Fibroblast of lung (primary cell): ENCODE data around the gene ITM2C. TPM values are rescaled to one million over a fixed set of nuclear protein-coding genes. Genes with fewer than 3 reads are reported as not detected.

ENCODE experiments used
- DNase-seq, 2 donors: peaks; one replicate each; pipeline versions ENCODE4 v3.0.0 to v3.0.0-alpha.2; 2010; ENCODE audit warnings: low read depth in 2 of 2
- H2AFZ ChIP-seq: 2 replicates; pipeline ENCODE4 v1.5.1; 2012; ENCODE audit warnings: low read length, control low read depth, inconsistent platforms
- H3K27ac ChIP-seq: 2 replicates; pipeline ENCODE4 v1.5.1; 2011; ENCODE audit warnings: low read length, control low read depth; ENCODE audit not compliant: insufficient read depth
- H3K27me3 ChIP-seq: 2 replicates; pipeline ENCODE4 v1.5.1; 2011; ENCODE audit warnings: mild to moderate bottlenecking, low read length; ENCODE audit not compliant: control insufficient read depth, insufficient read depth
- H3K36me3 ChIP-seq: 2 replicates; pipeline ENCODE4 v1.5.1; 2011; ENCODE audit warnings: low read length; ENCODE audit not compliant: control insufficient read depth, insufficient read depth
- H3K4me1 ChIP-seq: 2 replicates; pipeline ENCODE4 v1.5.1; 2011; ENCODE audit warnings: low read length; ENCODE audit not compliant: control insufficient read depth, insufficient read depth; ENCODE audit errors: extremely low read depth
- H3K4me2 ChIP-seq: 2 replicates; pipeline ENCODE4 v1.5.1; 2011; ENCODE audit warnings: low read length, control low read depth; ENCODE audit not compliant: insufficient read depth; ENCODE audit errors: extremely low read depth
- H3K4me3 ChIP-seq, 4 experiments: fragments of 200-600 bp in 1 of 4; sonication (generic) in 1 of 4; replicated peaks in 1 of 4; 2 replicates each; pipeline ENCODE4 v1.5.1; 2011 to 2016; ENCODE audit warnings: low read length in 4 of 4, low read depth in 3 of 4, mild to moderate bottlenecking in 3 of 4, control low read depth in 2 of 4, inconsistent platforms in 1 of 4, mixed read lengths in 1 of 4; ENCODE audit not compliant: insufficient read depth in 1 of 4; ENCODE audit errors: control extremely low read depth in 1 of 4
- H3K79me2 ChIP-seq: 2 replicates; pipeline ENCODE4 v1.5.1; 2012; ENCODE audit warnings: mild to moderate bottlenecking, low read length, inconsistent platforms; ENCODE audit not compliant: control insufficient read depth, insufficient read depth
- H3K9ac ChIP-seq: 2 replicates; pipeline ENCODE4 v1.5.1; 2011; ENCODE audit warnings: mild to moderate bottlenecking, low read length, control low read depth; ENCODE audit not compliant: insufficient read depth
- H3K9me3 ChIP-seq: 2 replicates; pipeline ENCODE4 v1.5.1; 2012; ENCODE audit warnings: low read depth, low read length; ENCODE audit not compliant: control insufficient read depth, insufficient read depth
- H4K20me1 ChIP-seq: 2 replicates; pipeline ENCODE4 v1.5.1; 2011; ENCODE audit warnings: low read length; ENCODE audit not compliant: control insufficient read depth, insufficient read depth; ENCODE audit errors: extremely low read depth
- CTCF ChIP-seq, 2 donors: IDR thresholded peaks in 1 of 2; conservative IDR thresholded peaks in 1 of 2; 1 replicate in 1 of 2; 2 replicates in 1 of 2; pipeline ENCODE4 v1.5.1; 2011 to 2012; ENCODE audit warnings: low read length in 2 of 2, control low read depth in 1 of 2, inconsistent platforms in 1 of 2, low read depth in 1 of 2, mild to moderate bottlenecking in 1 of 2
- EZH2 ChIP-seq: IDR thresholded peaks from 2 replicates; pipeline ENCODE4 v1.5.1; 2012; ENCODE audit warnings: low read length, control low read depth, mild to moderate bottlenecking; ENCODE audit errors: missing control alignments
- polyA plus RNA-seq, 2 donors: library from polyadenylated mRNA; depleted of rRNA in 1 of 2; stranded (reverse) in 1 of 2; unstranded in 1 of 2; fragments of >200 nt; gene quantifications; 2 replicates each; pipeline ENCODE4 v1.2.1, GENCODE V29; 2011 to 2012; ENCODE audit warnings: missing spikeins in 1 of 2
- total RNA-seq: library from RNA; depleted of rRNA; stranded (reverse); fragments of >200 nt; gene quantifications from 2 replicates; pipeline ENCODE4 v1.2.1, GENCODE V29; 2014

Gene ITM2C
- total and polyA plus RNA-seq, 2 donors (not counting 1 experiment from before 2014, with no cell fraction given) = 77.3 to 236 TPM

GRCh38 chr2:230870544-230871360, 6.0 kb downstream of the ITM2C start:
- Histone ChIP-seq H3K4me3 (no peak overlapping the region), H2AFZ (no peak overlapping the region), H3K79me2 (no peaks in the 10 kb centered on the region), H3K9me3 (no peaks in the 10 kb centered on the region), H3K4me1 (peaks cover 3% of the 10 kb centered on the region), H3K4me2 (no peak overlapping the region), H3K27me3 (no peaks in the 10 kb centered on the region), H4K20me1 (no peaks in the 10 kb centered on the region), H3K36me3 (no peaks in the 10 kb centered on the region), H3K9ac (no peak overlapping the region), H3K27ac (no peak overlapping the region)
- peak in 1 of 2 donors; percentile 17 for DNase-seq
- no peak for TF ChIP-seq EZH2
- TF ChIP-seq CTCF (conservative IDR thresholded peaks at IDR 0.05 in 1 of 2, IDR thresholded peaks at IDR 0.05 in 1 of 2; ENCODE audit: low read depth in 1 of 2, low read length in 2 of 2) = no peak

DNA sequence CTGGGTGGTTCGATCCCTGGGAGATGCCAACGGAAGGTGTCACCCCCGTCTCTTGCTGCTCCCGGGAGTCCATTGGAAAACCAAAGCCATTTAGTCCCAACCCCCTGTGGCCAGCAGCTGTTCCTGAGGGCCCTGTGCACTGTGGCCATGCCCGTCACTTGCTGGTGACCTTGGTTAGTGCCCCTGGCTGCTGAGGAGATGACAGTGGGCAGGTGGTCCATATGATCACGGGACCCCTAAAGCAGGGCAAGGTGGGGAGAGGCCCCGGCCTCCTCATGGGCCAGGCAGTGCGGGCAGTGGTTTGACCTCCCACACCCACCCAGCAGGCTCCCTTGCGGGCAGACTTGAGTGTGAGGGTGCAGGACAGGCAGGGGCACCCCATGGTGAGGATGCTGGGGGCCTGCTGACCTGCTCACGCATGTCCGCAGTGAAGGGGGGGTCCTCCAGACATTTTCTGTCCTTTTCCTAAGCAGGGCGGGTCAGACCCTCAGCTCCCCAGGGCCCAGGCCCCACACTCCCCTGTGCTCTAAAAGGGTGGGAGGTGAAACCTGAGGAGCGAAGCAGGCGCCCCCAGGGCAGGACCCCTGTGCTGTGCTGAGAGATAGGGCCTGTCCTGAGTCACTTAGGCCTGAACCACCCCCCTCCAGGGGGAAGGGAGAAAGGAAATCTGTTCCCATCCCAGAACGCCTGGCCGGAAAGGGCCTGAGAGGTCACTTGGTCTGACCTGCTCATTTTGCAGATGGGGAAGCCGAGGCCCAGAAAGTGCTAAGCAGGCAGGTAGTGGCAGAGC, 6.8 kb downstream of the ITM2C start:
- H3K9ac ChIP-seq = no peak overlapping the region
- no peak overlapping the region for H3K27ac ChIP-seq
- H4K20me1 ChIP-seq = no peaks in the 10 kb centered on the region

More for the DNA sequence above, 6.8 kb downstream of the ITM2C start:
- DNase-seq = no peak
- Histone ChIP-seq H3K36me3 (no peaks in the 10 kb centered on the region), H2AFZ (no peak overlapping the region), H3K9me3 (no peaks in the 10 kb centered on the region), H3K27me3 (no peaks in the 10 kb centered on the region), H3K4me3 (no peak overlapping the region), H3K4me2 (no peak overlapping the region), H3K79me2 (no peaks in the 10 kb centered on the region), H3K4me1 (no peaks in the 10 kb centered on the region)
- no peak for TF ChIP-seq EZH2
- TF ChIP-seq CTCF (conservative IDR thresholded peaks at IDR 0.05 in 1 of 2, IDR thresholded peaks at IDR 0.05 in 1 of 2; ENCODE audit: low read depth in 1 of 2, low read length in 2 of 2) = no peak
